Heart left ventricle (tissue), 13 donors: ENCODE data around the gene COMTD1.

Source experiments
- POLR2A ChIP-seq, 2 donors: fragments of 450-650 bp; IDR thresholded peaks; one replicate each; pipeline ENCODE4 v1.6.1; 2017; ENCODE audit warnings: antibody characterized with exemption in 2 of 2, mild to moderate bottlenecking in 2 of 2, moderate library complexity in 2 of 2
- TF ChIP-seq, protein P1 (sequence below), 12 donors: fragments of 200-600 bp; sonication (generic) in 4 of 12; IDR thresholded peaks; one replicate each; pipeline versions ENCODE4 v1.5.0 to v1.8.0; 2018 to 2022; ENCODE audit warnings: antibody characterized with exemption in 12 of 12, mild to moderate bottlenecking in 5 of 12
- donor health status: ischemic (EF 13 %, LVEDD 7.1; RV severe dilation, severe dysfunction).
- donor health status: DM: no; HTN: yes; CAD: no.
- donor health status: DM: no; HTN: no; CAD: no.
- donor health status: ischemic (EF 25% LVEDD 6.9; RV normal size, moderate dysfunction).
- donor health status: ischemic (EF 25% LVEDD 5.7; RV mildly dilated, moderate dysfunction).
- donor health status: ischemic (EF 35%, LVEDD 5.7; RV mildly dilated, moderate dysfunction).
- donor health status: nonischemic (EF 11% LVEDD 7.7; RV severe dilation, severe dysfunction).
- donor health status: DM: yes; HTN: yes; CAD: no.
- donor health status: PGD.
- donor health status: ischemic (EF 29% LVEDD 5.4; RV normal size, mild dysfunction).
- donor health status: nonischemic (EF 23%, LVEDD 6.1; RV moderate dilation, normal function).

- TF ChIP-seq, protein P1, sequence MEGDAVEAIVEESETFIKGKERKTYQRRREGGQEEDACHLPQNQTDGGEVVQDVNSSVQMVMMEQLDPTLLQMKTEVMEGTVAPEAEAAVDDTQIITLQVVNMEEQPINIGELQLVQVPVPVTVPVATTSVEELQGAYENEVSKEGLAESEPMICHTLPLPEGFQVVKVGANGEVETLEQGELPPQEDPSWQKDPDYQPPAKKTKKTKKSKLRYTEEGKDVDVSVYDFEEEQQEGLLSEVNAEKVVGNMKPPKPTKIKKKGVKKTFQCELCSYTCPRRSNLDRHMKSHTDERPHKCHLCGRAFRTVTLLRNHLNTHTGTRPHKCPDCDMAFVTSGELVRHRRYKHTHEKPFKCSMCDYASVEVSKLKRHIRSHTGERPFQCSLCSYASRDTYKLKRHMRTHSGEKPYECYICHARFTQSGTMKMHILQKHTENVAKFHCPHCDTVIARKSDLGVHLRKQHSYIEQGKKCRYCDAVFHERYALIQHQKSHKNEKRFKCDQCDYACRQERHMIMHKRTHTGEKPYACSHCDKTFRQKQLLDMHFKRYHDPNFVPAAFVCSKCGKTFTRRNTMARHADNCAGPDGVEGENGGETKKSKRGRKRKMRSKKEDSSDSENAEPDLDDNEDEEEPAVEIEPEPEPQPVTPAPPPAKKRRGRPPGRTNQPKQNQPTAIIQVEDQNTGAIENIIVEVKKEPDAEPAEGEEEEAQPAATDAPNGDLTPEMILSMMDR (IDR thresholded peaks at IDR 0.05): no peak
- no peak for TF ChIP-seq POLR2A (IDR thresholded peaks at IDR 0.05)
These were observed 27.6 kb downstream of the COMTD1 start for GRCh38 chr10:75208181-75208580.
